ENCODE measurements around the gene ANTXRL. TPM values are rescaled to one million over a fixed set of nuclear protein-coding genes. Genes with fewer than 3 reads are reported as not detected.

The ANTXRL gene
- total RNA-seq, 4 donors from 2014 or later: not detected

DNA sequence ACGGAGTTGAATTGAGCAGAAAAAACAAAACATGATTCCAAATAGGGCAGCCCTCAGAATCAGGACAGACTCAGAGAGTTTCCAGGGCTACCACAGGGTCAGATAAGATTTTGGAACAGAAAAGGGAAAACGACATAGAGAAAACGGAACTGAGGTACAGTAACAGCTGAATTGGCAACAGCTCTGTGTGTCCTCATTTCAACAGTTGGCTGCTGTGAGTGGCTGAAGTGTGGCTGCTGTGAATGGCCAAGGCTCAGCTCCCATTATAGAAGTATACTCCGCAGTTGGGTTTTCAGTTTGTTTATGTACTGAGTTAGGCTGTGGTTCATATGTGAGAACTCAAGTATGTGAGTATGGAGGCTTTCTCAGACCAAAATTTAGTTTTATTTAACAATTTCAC lies 32.0 kb downstream of the ANTXRL start:
- no peak overlapping the region for H3K4me3 ChIP-seq
- H3K36me3 ChIP-seq: no peaks in the 10 kb centered on the region
- no peaks in the 10 kb centered on the region for H3K27me3 ChIP-seq
- WGBS: 80% methylated on average over 4 of the region's 4 CpGs
- TF ChIP-seq POLR2A (IDR thresholded peaks at IDR 0.05) (no peak), EP300 (IDR thresholded peaks at IDR 0.05) (no peak), CTCF (IDR thresholded peaks at IDR 0.05) (no peak), POLR2AphosphoS5 (IDR thresholded peaks at IDR 0.05) (no peak)
- H3K27ac ChIP-seq: no peak overlapping the region
- peaks cover 11% of the 10 kb centered on the region for H3K4me1 ChIP-seq
- no peaks in the 10 kb centered on the region for H3K9me3 ChIP-seq
- DNase-seq (ENCODE audit: low spot score in 2 of 2): no peak

DNA sequence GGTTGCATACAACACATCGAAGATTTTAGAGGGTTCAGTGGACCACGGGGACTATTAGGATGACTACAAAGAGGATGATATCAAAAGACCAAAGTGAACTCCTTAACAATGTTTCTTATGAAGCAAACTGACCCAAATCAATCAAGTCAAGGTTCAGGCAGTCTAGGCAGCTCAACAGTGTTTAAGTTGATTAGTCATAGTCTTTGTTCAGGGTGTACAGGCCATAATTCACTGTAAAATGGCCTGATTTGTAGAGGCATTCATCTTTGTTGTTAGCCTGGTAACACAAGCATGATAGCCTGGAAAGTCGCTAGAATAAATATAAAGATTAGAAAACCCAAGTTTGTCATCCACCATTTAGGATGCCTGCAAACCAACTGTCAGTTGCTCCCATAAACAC lies 32.6 kb downstream of the ANTXRL start:
- Histone ChIP-seq H3K27ac (no peak overlapping the region), H3K36me3 (no peaks in the 10 kb centered on the region), H3K4me3 (no peak overlapping the region), H3K27me3 (no peaks in the 10 kb centered on the region), H3K4me1 (peaks cover 11% of the 10 kb centered on the region), H3K9me3 (no peaks in the 10 kb centered on the region)
- TF ChIP-seq EP300 (IDR thresholded peaks at IDR 0.05) (no peak), CTCF (IDR thresholded peaks at IDR 0.05) (no peak), POLR2AphosphoS5 (IDR thresholded peaks at IDR 0.05) (no peak), POLR2A (IDR thresholded peaks at IDR 0.05) (no peak)
- 90% methylated on average over 3 of the region's 3 CpGs for WGBS
- DNase-seq (ENCODE audit: low spot score in 2 of 2): no peak

DNA sequence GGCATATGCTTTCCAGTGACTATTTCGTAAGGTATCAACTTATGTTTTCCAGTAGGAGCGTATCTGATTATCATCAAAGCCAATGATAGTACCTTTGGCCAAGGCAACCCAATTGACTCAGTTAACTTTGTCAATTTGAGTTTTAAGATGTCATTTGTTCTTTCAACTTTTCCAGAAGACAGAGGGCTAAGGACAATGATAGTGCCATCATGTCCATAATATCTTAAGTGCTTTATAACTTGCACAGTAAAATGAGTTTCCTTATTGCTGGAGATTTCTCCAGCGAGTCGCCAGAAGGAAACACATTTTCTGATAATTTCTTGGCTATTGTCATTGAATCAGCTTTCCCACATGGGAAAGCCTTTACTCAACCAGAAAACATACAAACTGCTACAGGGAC lies 35.0 kb downstream of the ANTXRL start:
- TF ChIP-seq POLR2AphosphoS5 (IDR thresholded peaks at IDR 0.05) (no peak), CTCF (IDR thresholded peaks at IDR 0.05) (no peak), POLR2A (IDR thresholded peaks at IDR 0.05) (no peak), EP300 (IDR thresholded peaks at IDR 0.05) (no peak)
- Histone ChIP-seq H3K27me3 (no peaks in the 10 kb centered on the region), H3K4me1 (peaks cover 4% of the 10 kb centered on the region), H3K36me3 (no peaks in the 10 kb centered on the region), H3K9me3 (no peaks in the 10 kb centered on the region), H3K27ac (no peak overlapping the region), H3K4me3 (no peak overlapping the region)
- DNase-seq (ENCODE audit: low spot score in 2 of 2): no peak
- 92% methylated on average over 4 of the region's 4 CpGs for WGBS

DNA sequence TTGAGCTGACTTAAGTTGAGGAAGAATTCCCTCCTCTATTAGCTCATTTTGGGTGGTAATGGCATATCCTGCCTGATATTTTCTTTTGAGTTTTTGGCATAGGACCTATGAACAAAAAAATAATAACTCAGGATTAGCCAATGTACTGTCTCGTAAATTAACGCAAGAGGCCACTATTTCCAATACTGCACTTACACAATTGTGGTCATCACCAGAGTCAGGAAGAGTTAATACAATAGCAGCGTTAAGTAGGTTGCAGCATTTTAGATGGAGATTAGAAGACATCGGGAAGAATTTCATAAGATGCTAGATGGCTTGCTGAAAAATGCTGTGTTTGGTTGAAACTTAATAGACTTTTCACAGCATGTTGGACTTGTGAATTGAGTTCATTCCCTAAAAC lies 36.4 kb downstream of the ANTXRL start:
- no peak for DNase-seq (ENCODE audit: low spot score in 2 of 2)

GRCh38 chr10:46325021-46325420 lies 38.2 kb downstream of the ANTXRL start:
- Histone ChIP-seq H3K27ac (no peak overlapping the region), H3K4me1 (peaks cover 7% of the 10 kb centered on the region), H3K36me3 (no peaks in the 10 kb centered on the region), H3K4me3 (no peak overlapping the region), H3K9me3 (no peaks in the 10 kb centered on the region), H3K27me3 (no peaks in the 10 kb centered on the region)
- TF ChIP-seq EP300 (IDR thresholded peaks at IDR 0.05) (no peak), POLR2AphosphoS5 (IDR thresholded peaks at IDR 0.05) (no peak), POLR2A (IDR thresholded peaks at IDR 0.05) (no peak), CTCF (IDR thresholded peaks at IDR 0.05) (no peak)
- 80% methylated on average over 1 of the region's 1 CpG for whole genome bisulfite sequencing
- DNase-seq (ENCODE audit: low spot score in 2 of 2): no peak

More for the DNA sequence above, 36.4 kb downstream of the ANTXRL start:
- H3K36me3 ChIP-seq: no peaks in the 10 kb centered on the region
- 86% methylated on average over 4 of the region's 4 CpGs for WGBS
- peaks cover 4% of the 10 kb centered on the region for H3K4me1 ChIP-seq
- TF ChIP-seq POLR2AphosphoS5 (IDR thresholded peaks at IDR 0.05) (no peak), CTCF (IDR thresholded peaks at IDR 0.05) (no peak), POLR2A (IDR thresholded peaks at IDR 0.05) (no peak), EP300 (IDR thresholded peaks at IDR 0.05) (no peak)
- H3K27me3 ChIP-seq: no peaks in the 10 kb centered on the region
- no peak overlapping the region for H3K27ac ChIP-seq
- H3K9me3 ChIP-seq: no peaks in the 10 kb centered on the region
- H3K4me3 ChIP-seq: no peak overlapping the region

Measured in suprapubic skin (tissue), 4 donors.